ENCODE measurements around the gene FBH1. TPM values are rescaled to one million over a fixed set of nuclear protein-coding genes. Genes with fewer than 3 reads are reported as not detected.

FBH1 gene
- total and polyA plus RNA-seq, 4 donors = 19.9 to 58.4 (median 48.1) TPM

DNA sequence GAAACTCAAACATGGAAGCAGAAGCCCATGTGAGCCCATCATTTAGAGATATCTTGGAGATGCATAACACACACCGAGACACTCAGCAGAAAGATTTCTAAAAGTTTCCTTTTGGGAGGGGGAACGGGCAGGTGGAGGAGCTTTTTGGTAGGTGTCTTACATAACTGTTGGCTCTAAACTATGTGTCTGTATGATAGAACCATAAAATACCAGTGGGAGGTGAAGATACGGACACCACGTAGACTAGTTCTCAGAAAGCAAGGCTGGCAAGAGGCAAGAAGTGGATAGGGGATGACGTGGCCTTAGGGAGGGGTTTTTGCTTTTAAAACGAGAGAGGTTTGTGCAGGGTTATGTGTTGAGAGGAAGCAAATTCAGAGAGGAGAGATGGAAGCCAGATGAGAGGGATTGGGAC is 50.8 kb downstream of the FBH1 start:
- no peak overlapping the region for H3K9ac ChIP-seq (ENCODE audit: low read depth in 1 of 2, low read length in 2 of 2)
- H3K4me3 ChIP-seq (ENCODE audit: low read depth in 1 of 3, low read length in 3 of 3) = no peak overlapping the region
- peaks cover 7 to 22% (median 18%) of the 10 kb centered on the region in 4 donors for H3K36me3 ChIP-seq (ENCODE audit: control insufficient read depth in 4 of 4, insufficient read depth in 3 of 4, low read depth in 1 of 4, low read length in 3 of 4)
- 79% methylated on average over 6 of the region's 6 CpGs for WGBS
- no peaks in the 10 kb centered on the region for H3K9me3 ChIP-seq (ENCODE audit: control insufficient read depth in 4 of 4, low read length in 3 of 4)
- H3K27ac ChIP-seq (ENCODE audit: low read depth in 1 of 2, low read length in 2 of 2) = no peak overlapping the region
- TF ChIP-seq FOXA2 (IDR thresholded peaks at IDR 0.05) (no peak), SP1 (IDR thresholded peaks at IDR 0.05) (no peak), NR2F2 (IDR thresholded peaks at IDR 0.05) (no peak), RAD21 (IDR thresholded peaks at IDR 0.05) (no peak), HNF4A (conservative IDR thresholded peaks at IDR 0.05) (no peak), EGR1 (IDR thresholded peaks at IDR 0.05; ENCODE audit: low read depth in 2 of 2) (no peak), HNF4G (IDR thresholded peaks at IDR 0.05) (no peak), TAF1 (conservative IDR thresholded peaks at IDR 0.05) (no peak), FOXA1 (IDR thresholded peaks at IDR 0.05) (no peak), RXRA (IDR thresholded peaks at IDR 0.05) (no peak), GABPA (IDR thresholded peaks at IDR 0.05 in 1 of 2, conservative IDR thresholded peaks at IDR 0.05 in 1 of 2) (no peak), YY1 (IDR thresholded peaks at IDR 0.05) (no peak), JUND (IDR thresholded peaks at IDR 0.05) (no peak)
- TF ChIP-seq, protein P1, sequence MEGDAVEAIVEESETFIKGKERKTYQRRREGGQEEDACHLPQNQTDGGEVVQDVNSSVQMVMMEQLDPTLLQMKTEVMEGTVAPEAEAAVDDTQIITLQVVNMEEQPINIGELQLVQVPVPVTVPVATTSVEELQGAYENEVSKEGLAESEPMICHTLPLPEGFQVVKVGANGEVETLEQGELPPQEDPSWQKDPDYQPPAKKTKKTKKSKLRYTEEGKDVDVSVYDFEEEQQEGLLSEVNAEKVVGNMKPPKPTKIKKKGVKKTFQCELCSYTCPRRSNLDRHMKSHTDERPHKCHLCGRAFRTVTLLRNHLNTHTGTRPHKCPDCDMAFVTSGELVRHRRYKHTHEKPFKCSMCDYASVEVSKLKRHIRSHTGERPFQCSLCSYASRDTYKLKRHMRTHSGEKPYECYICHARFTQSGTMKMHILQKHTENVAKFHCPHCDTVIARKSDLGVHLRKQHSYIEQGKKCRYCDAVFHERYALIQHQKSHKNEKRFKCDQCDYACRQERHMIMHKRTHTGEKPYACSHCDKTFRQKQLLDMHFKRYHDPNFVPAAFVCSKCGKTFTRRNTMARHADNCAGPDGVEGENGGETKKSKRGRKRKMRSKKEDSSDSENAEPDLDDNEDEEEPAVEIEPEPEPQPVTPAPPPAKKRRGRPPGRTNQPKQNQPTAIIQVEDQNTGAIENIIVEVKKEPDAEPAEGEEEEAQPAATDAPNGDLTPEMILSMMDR (IDR thresholded peaks at IDR 0.05; ENCODE audit: low read depth, low read length, missing input control) = no peak
- TF ChIP-seq, protein P2, sequence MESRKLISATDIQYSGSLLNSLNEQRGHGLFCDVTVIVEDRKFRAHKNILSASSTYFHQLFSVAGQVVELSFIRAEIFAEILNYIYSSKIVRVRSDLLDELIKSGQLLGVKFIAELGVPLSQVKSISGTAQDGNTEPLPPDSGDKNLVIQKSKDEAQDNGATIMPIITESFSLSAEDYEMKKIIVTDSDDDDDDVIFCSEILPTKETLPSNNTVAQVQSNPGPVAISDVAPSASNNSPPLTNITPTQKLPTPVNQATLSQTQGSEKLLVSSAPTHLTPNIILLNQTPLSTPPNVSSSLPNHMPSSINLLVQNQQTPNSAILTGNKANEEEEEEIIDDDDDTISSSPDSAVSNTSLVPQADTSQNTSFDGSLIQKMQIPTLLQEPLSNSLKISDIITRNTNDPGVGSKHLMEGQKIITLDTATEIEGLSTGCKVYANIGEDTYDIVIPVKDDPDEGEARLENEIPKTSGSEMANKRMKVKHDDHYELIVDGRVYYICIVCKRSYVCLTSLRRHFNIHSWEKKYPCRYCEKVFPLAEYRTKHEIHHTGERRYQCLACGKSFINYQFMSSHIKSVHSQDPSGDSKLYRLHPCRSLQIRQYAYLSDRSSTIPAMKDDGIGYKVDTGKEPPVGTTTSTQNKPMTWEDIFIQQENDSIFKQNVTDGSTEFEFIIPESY (IDR thresholded peaks at IDR 0.05) = no peak
- TF ChIP-seq, protein P3, sequence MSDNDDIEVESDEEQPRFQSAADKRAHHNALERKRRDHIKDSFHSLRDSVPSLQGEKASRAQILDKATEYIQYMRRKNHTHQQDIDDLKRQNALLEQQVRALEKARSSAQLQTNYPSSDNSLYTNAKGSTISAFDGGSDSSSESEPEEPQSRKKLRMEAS (IDR thresholded peaks at IDR 0.05) = no peak
- TF ChIP-seq, protein P4, sequence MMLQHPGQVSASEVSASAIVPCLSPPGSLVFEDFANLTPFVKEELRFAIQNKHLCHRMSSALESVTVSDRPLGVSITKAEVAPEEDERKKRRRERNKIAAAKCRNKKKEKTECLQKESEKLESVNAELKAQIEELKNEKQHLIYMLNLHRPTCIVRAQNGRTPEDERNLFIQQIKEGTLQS (IDR thresholded peaks at IDR 0.05) = no peak
- TF ChIP-seq, protein P5, sequence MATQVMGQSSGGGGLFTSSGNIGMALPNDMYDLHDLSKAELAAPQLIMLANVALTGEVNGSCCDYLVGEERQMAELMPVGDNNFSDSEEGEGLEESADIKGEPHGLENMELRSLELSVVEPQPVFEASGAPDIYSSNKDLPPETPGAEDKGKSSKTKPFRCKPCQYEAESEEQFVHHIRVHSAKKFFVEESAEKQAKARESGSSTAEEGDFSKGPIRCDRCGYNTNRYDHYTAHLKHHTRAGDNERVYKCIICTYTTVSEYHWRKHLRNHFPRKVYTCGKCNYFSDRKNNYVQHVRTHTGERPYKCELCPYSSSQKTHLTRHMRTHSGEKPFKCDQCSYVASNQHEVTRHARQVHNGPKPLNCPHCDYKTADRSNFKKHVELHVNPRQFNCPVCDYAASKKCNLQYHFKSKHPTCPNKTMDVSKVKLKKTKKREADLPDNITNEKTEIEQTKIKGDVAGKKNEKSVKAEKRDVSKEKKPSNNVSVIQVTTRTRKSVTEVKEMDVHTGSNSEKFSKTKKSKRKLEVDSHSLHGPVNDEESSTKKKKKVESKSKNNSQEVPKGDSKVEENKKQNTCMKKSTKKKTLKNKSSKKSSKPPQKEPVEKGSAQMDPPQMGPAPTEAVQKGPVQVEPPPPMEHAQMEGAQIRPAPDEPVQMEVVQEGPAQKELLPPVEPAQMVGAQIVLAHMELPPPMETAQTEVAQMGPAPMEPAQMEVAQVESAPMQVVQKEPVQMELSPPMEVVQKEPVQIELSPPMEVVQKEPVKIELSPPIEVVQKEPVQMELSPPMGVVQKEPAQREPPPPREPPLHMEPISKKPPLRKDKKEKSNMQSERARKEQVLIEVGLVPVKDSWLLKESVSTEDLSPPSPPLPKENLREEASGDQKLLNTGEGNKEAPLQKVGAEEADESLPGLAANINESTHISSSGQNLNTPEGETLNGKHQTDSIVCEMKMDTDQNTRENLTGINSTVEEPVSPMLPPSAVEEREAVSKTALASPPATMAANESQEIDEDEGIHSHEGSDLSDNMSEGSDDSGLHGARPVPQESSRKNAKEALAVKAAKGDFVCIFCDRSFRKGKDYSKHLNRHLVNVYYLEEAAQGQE (IDR thresholded peaks at IDR 0.05) = no peak
- H3K27me3 ChIP-seq (ENCODE audit: control insufficient read depth in 4 of 4, insufficient read depth in 4 of 4, low read length in 3 of 4) = no peaks in the 10 kb centered on the region
- no peak for DNase-seq (ENCODE audit: low spot score)
- peaks cover 0 to 4% (median 0%) of the 10 kb centered on the region in 4 donors for H3K4me1 ChIP-seq (ENCODE audit: control insufficient read depth in 4 of 4, insufficient read depth in 4 of 4, low read length in 3 of 4)
